ENCODE results near the gene LHFPL2.

DNA sequence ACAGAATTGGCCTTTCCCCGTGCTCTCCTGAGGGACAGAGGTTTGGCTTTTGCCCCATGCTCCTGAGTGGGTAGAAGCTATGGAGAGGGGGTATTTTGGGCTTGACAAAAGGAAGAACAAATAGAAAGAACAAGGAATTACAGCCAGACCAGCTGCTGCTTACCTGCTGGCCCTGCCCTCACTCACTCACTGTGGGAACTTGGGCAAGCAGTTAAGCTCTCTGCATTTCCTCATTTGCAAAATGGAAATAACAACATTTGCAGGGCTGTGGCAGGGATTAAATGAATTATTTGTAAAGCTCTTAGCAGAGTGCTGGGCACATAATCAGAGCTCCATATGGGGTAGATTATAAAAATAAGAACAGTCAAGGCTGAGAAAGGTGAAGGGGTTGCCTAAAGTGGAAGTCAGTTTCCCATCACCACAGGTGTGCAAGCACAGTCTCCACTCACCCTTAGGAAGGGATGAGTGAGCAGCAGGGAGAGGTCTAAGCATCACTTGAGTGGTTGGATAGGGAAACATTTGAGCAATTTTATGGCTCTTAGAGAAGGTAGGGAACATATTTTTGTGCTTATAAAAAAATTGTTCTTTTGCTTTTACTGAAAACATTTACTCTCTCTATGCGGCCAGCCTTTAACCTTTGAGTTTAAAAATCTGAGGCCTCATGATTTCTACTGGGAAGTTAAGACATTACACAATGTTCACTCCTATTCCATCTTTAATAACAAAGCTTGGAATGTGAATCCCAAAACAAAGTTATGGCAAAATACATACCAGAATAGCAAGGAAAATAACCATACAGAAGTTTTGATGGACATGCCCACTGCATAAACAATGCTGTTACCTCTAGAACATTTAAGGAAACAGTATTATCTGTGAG is 42.8 kb upstream of the LHFPL2 start:
- TF ChIP-seq, protein P1, sequence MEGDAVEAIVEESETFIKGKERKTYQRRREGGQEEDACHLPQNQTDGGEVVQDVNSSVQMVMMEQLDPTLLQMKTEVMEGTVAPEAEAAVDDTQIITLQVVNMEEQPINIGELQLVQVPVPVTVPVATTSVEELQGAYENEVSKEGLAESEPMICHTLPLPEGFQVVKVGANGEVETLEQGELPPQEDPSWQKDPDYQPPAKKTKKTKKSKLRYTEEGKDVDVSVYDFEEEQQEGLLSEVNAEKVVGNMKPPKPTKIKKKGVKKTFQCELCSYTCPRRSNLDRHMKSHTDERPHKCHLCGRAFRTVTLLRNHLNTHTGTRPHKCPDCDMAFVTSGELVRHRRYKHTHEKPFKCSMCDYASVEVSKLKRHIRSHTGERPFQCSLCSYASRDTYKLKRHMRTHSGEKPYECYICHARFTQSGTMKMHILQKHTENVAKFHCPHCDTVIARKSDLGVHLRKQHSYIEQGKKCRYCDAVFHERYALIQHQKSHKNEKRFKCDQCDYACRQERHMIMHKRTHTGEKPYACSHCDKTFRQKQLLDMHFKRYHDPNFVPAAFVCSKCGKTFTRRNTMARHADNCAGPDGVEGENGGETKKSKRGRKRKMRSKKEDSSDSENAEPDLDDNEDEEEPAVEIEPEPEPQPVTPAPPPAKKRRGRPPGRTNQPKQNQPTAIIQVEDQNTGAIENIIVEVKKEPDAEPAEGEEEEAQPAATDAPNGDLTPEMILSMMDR (IDR thresholded peaks at IDR 0.05) = no peak
- TF ChIP-seq POLR2AphosphoS5 (IDR thresholded peaks at IDR 0.05) (no peak), POLR2A (IDR thresholded peaks at IDR 0.05) (no peak)

All from prostate gland (tissue), 2 donors.